ENCODE results near the gene LANCL2.

Gene LANCL2

GRCh38 chr7:55335786-55336185 is 29.4 kb upstream of the LANCL2 start:
- no peak for TF ChIP-seq CTCF (IDR thresholded peaks at IDR 0.05; ENCODE audit: insufficient read depth, low read length, poor library complexity, severe bottlenecking)
- Histone ChIP-seq H3K4me3 (replicated peaks; ENCODE audit: low read depth, low read length) (no peak overlapping the region), H3K27me3 (replicated peaks; ENCODE audit: control insufficient read depth, insufficient read depth, low read length) (no peaks in the 10 kb centered on the region), H3K36me3 (ENCODE audit: control insufficient read depth, insufficient read depth, low read length) (no peaks in the 10 kb centered on the region)
- no peak for DNase-seq (ENCODE audit: extremely low read depth, insufficient read length)

GRCh38 chr7:55336540-55336939 is 28.6 kb upstream of the LANCL2 start:
- H3K27me3 ChIP-seq (replicated peaks; ENCODE audit: control insufficient read depth, insufficient read depth, low read length), result no peaks in the 10 kb centered on the region
- DNase-seq (ENCODE audit: extremely low read depth, insufficient read length), result no peak
- TF ChIP-seq CTCF (IDR thresholded peaks at IDR 0.05; ENCODE audit: insufficient read depth, low read length, poor library complexity, severe bottlenecking), result no peak
- no peak overlapping the region for H3K4me3 ChIP-seq (replicated peaks; ENCODE audit: low read depth, low read length)
- H3K36me3 ChIP-seq (ENCODE audit: control insufficient read depth, insufficient read depth, low read length), result no peaks in the 10 kb centered on the region

- no peak for DNase-seq (ENCODE audit: extremely low read depth, insufficient read length)
- no peak for TF ChIP-seq CTCF (IDR thresholded peaks at IDR 0.05; ENCODE audit: insufficient read depth, low read length, poor library complexity, severe bottlenecking)
- no peaks in the 10 kb centered on the region for H3K36me3 ChIP-seq (ENCODE audit: control insufficient read depth, insufficient read depth, low read length)
- H3K27me3 ChIP-seq (replicated peaks; ENCODE audit: control insufficient read depth, insufficient read depth, low read length), result no peaks in the 10 kb centered on the region
- no peak overlapping the region for H3K4me3 ChIP-seq (replicated peaks; ENCODE audit: low read depth, low read length)
Observed at GRCh38 chr7:55339033-55340000, 25.8 kb upstream of the LANCL2 start.

GRCh38 chr7:55342216-55342871 is 22.8 kb upstream of the LANCL2 start:
- DNase-seq (ENCODE audit: extremely low read depth, insufficient read length), result no peak
- Histone ChIP-seq H3K27me3 (replicated peaks; ENCODE audit: control insufficient read depth, insufficient read depth, low read length) (no peaks in the 10 kb centered on the region), H3K4me3 (replicated peaks; ENCODE audit: low read depth, low read length) (no peak overlapping the region), H3K36me3 (ENCODE audit: control insufficient read depth, insufficient read depth, low read length) (no peaks in the 10 kb centered on the region)
- no peak for TF ChIP-seq CTCF (IDR thresholded peaks at IDR 0.05; ENCODE audit: insufficient read depth, low read length, poor library complexity, severe bottlenecking)

- Histone ChIP-seq H3K36me3 (ENCODE audit: control insufficient read depth, insufficient read depth, low read length) (no peaks in the 10 kb centered on the region), H3K27me3 (replicated peaks; ENCODE audit: control insufficient read depth, insufficient read depth, low read length) (no peaks in the 10 kb centered on the region), H3K4me3 (replicated peaks; ENCODE audit: low read depth, low read length) (no peak overlapping the region)
- no peak for TF ChIP-seq CTCF (IDR thresholded peaks at IDR 0.05; ENCODE audit: insufficient read depth, low read length, poor library complexity, severe bottlenecking)
- no peak for DNase-seq (ENCODE audit: extremely low read depth, insufficient read length)
Observed at GRCh38 chr7:55343002-55343781, 21.9 kb upstream of the LANCL2 start.

Data from GM06990 (cell line).